ENCODE results near the gene SRRM1. TPM values are rescaled to one million over a fixed set of nuclear protein-coding genes. Genes with fewer than 3 reads are reported as not detected.

SRRM1 gene
- total and polyA plus RNA-seq, 2 experiments from 2014 or later = 61.6 to 84.3 TPM

GRCh38 chr1:24640288-24640687 is 2.8 kb upstream of the SRRM1 start:
- Histone ChIP-seq H2AFZ (no peak overlapping the region), H3K4me2 (no peak overlapping the region), H3K79me2 (peaks cover 19% of the 10 kb centered on the region), H3K9me3 (ENCODE audit: low read depth) (no peaks in the 10 kb centered on the region), H3K27ac (no peak overlapping the region), H4K20me1 (ENCODE audit: insufficient read depth, poor library complexity, severe bottlenecking) (peaks cover 17% of the 10 kb centered on the region), H3K36me3 (replicated peaks; ENCODE audit: insufficient read depth, low read depth) (no peaks in the 10 kb centered on the region), H3K4me3 (no peak overlapping the region), H3K27me3 (no peaks in the 10 kb centered on the region), H3K4me1 (ENCODE audit: insufficient read depth) (peaks cover 12% of the 10 kb centered on the region), H3K9me2 (replicated peaks; ENCODE audit: insufficient read depth) (no peaks in the 10 kb centered on the region)
- WGBS (ENCODE audit: low lambda C conversion rate, missing lambda C conversion rate) = 91% methylated on average over 7 of the region's 7 CpGs
- peak; percentile 23 for DNase-seq (ENCODE audit: low spot score)
- no peak for TF ChIP-seq EZH2phosphoT487 (IDR thresholded peaks at IDR 0.05; ENCODE audit: low read depth, severe bottlenecking, unreplicated experiment)
- TF ChIP-seq, protein P1, sequence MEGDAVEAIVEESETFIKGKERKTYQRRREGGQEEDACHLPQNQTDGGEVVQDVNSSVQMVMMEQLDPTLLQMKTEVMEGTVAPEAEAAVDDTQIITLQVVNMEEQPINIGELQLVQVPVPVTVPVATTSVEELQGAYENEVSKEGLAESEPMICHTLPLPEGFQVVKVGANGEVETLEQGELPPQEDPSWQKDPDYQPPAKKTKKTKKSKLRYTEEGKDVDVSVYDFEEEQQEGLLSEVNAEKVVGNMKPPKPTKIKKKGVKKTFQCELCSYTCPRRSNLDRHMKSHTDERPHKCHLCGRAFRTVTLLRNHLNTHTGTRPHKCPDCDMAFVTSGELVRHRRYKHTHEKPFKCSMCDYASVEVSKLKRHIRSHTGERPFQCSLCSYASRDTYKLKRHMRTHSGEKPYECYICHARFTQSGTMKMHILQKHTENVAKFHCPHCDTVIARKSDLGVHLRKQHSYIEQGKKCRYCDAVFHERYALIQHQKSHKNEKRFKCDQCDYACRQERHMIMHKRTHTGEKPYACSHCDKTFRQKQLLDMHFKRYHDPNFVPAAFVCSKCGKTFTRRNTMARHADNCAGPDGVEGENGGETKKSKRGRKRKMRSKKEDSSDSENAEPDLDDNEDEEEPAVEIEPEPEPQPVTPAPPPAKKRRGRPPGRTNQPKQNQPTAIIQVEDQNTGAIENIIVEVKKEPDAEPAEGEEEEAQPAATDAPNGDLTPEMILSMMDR (IDR thresholded peaks at IDR 0.05; ENCODE audit: poor library complexity) = no peak
- no peak for TF ChIP-seq EZH2 (IDR thresholded peaks at IDR 0.05; ENCODE audit: borderline replicate concordance)

DNA sequence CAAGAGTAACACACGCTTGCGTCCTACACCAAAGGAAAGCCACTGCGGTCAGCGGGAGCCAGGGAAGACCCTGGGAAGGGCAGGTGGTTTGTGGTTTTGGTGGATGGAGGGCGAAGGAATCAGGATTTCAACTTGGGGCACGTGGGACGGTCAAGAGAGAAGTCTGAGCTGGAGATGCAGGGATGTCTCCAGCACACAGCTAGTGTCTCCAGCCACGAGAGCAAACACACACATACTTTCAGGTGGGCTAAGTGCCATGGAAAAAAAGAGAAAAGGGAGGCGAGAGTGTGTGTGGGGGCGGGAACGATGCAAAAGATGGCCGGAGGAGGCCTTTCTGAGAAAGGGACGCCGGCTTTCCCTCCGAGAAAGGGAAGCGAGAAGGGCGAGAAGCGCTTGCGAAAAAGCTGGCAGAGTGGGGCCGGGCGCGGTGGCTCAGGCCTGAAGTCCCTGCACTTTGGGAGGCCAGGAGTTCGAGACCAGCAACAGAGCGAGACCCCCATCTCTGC is 1.4 kb upstream of the SRRM1 start:
- DNase-seq (ENCODE audit: low spot score) = peak; percentile 48
- Histone ChIP-seq H3K4me3 (peak overlapping the region; percentile 20), H4K20me1 (ENCODE audit: insufficient read depth, poor library complexity, severe bottlenecking) (peaks cover 28% of the 10 kb centered on the region), H3K27ac (peak overlapping the region; percentile 100), H2AFZ (peak overlapping the region; percentile 41), H3K9me2 (replicated peaks; ENCODE audit: insufficient read depth) (no peaks in the 10 kb centered on the region), H3K4me1 (ENCODE audit: insufficient read depth) (peaks cover 17% of the 10 kb centered on the region), H3K79me2 (peaks cover 34% of the 10 kb centered on the region), H3K4me2 (peak overlapping the region; percentile 81), H3K27me3 (no peaks in the 10 kb centered on the region), H3K9me3 (ENCODE audit: low read depth) (no peaks in the 10 kb centered on the region), H3K36me3 (replicated peaks; ENCODE audit: insufficient read depth, low read depth) (no peaks in the 10 kb centered on the region)
- 49% methylated on average over 24 of the region's 24 CpGs for WGBS (ENCODE audit: low lambda C conversion rate, missing lambda C conversion rate)
- TF ChIP-seq, protein P1 (IDR thresholded peaks at IDR 0.05; ENCODE audit: poor library complexity) = no peak
- TF ChIP-seq EZH2 (IDR thresholded peaks at IDR 0.05; ENCODE audit: borderline replicate concordance) (no peak), EZH2phosphoT487 (IDR thresholded peaks at IDR 0.05; ENCODE audit: low read depth, severe bottlenecking, unreplicated experiment) (no peak)

GRCh38 chr1:24643363-24644099 is 429 bp downstream of the SRRM1 start:
- Histone ChIP-seq H3K36me3 (replicated peaks; ENCODE audit: insufficient read depth, low read depth) (peaks cover 5% of the 10 kb centered on the region), H3K9me2 (replicated peaks; ENCODE audit: insufficient read depth) (no peaks in the 10 kb centered on the region), H2AFZ (peak overlapping the region; percentile 22), H3K4me2 (peak overlapping the region; percentile 95), H3K79me2 (peaks cover 50% of the 10 kb centered on the region), H3K4me3 (peak overlapping the region; percentile 53), H3K9me3 (ENCODE audit: low read depth) (no peaks in the 10 kb centered on the region), H3K27ac (peak overlapping the region; percentile 90), H4K20me1 (ENCODE audit: insufficient read depth, poor library complexity, severe bottlenecking) (peaks cover 28% of the 10 kb centered on the region), H3K4me1 (ENCODE audit: insufficient read depth) (peaks cover 17% of the 10 kb centered on the region), H3K27me3 (no peaks in the 10 kb centered on the region)
- TF ChIP-seq EZH2phosphoT487 (IDR thresholded peaks at IDR 0.05; ENCODE audit: low read depth, severe bottlenecking, unreplicated experiment) (no peak), EZH2 (IDR thresholded peaks at IDR 0.05; ENCODE audit: borderline replicate concordance) (no peak)
- TF ChIP-seq, protein P1 (IDR thresholded peaks at IDR 0.05; ENCODE audit: poor library complexity) = no peak
- peak; percentile 55 for DNase-seq (ENCODE audit: low spot score)
- WGBS (ENCODE audit: low lambda C conversion rate, missing lambda C conversion rate) = under 1% methylated on average over 35 of the region's 53 CpGs
